Bronchial epithelial cell (primary cell): ENCODE data around the gene CHKB. TPM values are rescaled to one million over a fixed set of nuclear protein-coding genes. Genes with fewer than 3 reads are reported as not detected.

Source experiments
- DNase-seq: peaks from one replicate; pipeline ENCODE4 v3.0.0-alpha.2; 2010; ENCODE audit warnings: low read depth
- FAIRE-seq: peaks from 2 replicates; lab custom pipeline; 2011; peaks lifted over from hg19 to GRCh38; lab: Jason Lieb, UNC
- H3K27me3 ChIP-seq: 2 replicates; pipeline ENCODE4 v1.5.1; 2011; ENCODE audit warnings: low read length; ENCODE audit not compliant: control insufficient read depth, insufficient read depth
- H3K36me3 ChIP-seq: 2 replicates; pipeline ENCODE4 v1.5.1; 2011; ENCODE audit warnings: low read length; ENCODE audit not compliant: control insufficient read depth, insufficient read depth
- H3K4me3 ChIP-seq: 2 replicates; pipeline ENCODE4 v1.5.1; 2011; ENCODE audit warnings: mild to moderate bottlenecking, low read depth, low read length, control low read depth
- total RNA-seq: library from RNA; depleted of rRNA; stranded (reverse); fragments of >200 nt; gene quantifications from 2 replicates; pipeline ENCODE4 v1.2.1, GENCODE V29; 2014
- TF ChIP-seq, protein P1 (sequence below): IDR thresholded peaks from 2 replicates; pipeline ENCODE4 v1.5.1; 2011; ENCODE audit warnings: mild to moderate bottlenecking, moderate library complexity, low read length, control low read depth, inconsistent platforms; ENCODE audit not compliant: insufficient read depth, severe bottlenecking

CHKB gene
- total RNA-seq, 1 donor from 2014 or later, result 27.6 TPM

DNA sequence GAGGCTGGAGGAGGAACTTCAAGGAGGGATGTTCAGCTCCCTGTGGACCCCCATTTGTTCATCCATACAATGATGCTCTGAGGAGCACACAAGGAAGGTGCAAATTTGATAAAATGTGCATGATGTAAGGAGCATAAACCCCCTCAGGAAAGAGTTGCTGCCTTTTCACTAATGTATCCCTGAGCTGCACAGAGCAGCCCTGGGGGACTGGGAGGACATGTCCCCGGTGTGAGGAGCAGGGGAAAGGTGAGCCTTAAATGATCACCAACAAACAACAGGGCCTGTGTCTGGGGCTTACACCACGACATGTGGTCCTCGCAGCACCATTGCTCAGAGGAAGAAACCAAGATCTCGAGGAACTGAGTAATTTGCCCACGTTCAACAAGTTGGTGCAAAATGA is 14.4 kb upstream of the CHKB start:
- peaks cover 7% of the 10 kb centered on the region for H3K27me3 ChIP-seq
- H3K4me3 ChIP-seq, result no peak overlapping the region
- H3K36me3 ChIP-seq, result no peaks in the 10 kb centered on the region
- no peak for DNase-seq
- TF ChIP-seq, protein P1, sequence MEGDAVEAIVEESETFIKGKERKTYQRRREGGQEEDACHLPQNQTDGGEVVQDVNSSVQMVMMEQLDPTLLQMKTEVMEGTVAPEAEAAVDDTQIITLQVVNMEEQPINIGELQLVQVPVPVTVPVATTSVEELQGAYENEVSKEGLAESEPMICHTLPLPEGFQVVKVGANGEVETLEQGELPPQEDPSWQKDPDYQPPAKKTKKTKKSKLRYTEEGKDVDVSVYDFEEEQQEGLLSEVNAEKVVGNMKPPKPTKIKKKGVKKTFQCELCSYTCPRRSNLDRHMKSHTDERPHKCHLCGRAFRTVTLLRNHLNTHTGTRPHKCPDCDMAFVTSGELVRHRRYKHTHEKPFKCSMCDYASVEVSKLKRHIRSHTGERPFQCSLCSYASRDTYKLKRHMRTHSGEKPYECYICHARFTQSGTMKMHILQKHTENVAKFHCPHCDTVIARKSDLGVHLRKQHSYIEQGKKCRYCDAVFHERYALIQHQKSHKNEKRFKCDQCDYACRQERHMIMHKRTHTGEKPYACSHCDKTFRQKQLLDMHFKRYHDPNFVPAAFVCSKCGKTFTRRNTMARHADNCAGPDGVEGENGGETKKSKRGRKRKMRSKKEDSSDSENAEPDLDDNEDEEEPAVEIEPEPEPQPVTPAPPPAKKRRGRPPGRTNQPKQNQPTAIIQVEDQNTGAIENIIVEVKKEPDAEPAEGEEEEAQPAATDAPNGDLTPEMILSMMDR, result no peak
- no peak for FAIRE-seq

DNA sequence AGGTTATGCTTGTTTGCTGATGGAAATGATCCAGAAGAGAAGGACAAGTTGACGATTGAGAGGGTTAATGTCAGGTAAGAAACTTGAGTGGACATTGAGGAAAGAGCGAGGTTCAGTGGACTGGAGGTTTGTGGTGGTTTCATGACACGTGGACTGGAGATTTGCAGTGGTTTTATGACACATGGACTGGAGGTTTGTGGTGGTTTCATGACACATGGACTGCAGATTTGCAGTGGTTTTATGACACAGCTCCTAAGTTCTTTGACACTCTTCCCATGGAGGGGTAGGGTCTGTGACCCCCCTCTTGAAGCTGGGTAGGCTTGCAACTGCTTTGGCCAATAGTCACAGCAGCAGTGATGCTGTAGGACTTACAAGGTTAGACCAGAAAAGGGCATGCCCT is 12.5 kb upstream of the CHKB start:
- FAIRE-seq (peak; percentile 66), DNase-seq (no peak)
- peaks cover 1% of the 10 kb centered on the region for H3K27me3 ChIP-seq
- TF ChIP-seq, protein P1, result no peak
- H3K4me3 ChIP-seq, result no peak overlapping the region
- no peaks in the 10 kb centered on the region for H3K36me3 ChIP-seq

DNA sequence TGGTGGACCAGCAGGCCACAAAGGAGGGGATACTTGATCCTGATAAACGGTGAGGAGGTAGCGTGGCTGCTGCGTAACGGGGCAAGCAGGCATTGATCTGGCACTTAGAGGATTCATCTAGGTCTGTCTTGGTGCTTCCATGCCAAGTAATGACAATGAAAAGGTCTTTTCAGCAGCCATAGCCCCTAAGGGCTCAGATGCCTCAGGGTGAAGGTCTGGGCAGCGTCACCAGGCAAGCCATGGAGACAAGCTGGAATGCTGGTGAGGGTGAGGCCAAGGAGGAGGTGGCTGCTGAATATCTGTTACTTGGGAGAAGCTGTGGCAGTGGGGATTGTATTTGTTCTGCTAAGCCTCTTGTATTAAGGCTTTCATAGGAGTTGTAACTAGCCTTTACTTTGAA is 4.8 kb upstream of the CHKB start:
- TF ChIP-seq, protein P1, result no peak
- Histone ChIP-seq H3K4me3 (no peak overlapping the region), H3K27me3 (no peaks in the 10 kb centered on the region), H3K36me3 (peaks cover 2% of the 10 kb centered on the region)
- FAIRE-seq, result peak; percentile 66
- DNase-seq, result no peak

DNA sequence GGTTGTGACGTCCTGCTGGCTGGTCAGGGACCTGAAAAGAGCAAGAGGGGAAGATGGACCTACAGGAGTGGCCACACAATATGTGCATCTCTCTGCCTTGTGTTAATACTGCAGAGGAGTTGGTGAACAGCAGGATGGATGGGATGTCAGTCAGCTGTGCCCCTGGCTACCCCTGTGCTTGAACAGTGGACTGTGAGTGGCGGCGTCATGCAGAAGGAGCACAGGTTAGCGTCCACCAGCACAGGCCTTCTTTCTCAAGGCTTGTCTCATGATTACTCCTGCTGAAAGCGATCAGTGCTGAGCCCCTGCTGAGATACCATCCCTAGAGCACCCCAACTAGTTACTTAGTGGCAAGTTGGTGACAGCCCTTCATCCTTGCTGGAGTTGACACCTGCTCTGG is 3.8 kb upstream of the CHKB start:
- no peak for FAIRE-seq
- TF ChIP-seq, protein P1, result no peak
- no peak for DNase-seq
- Histone ChIP-seq H3K27me3 (no peaks in the 10 kb centered on the region), H3K4me3 (no peak overlapping the region), H3K36me3 (peaks cover 3% of the 10 kb centered on the region)

DNA sequence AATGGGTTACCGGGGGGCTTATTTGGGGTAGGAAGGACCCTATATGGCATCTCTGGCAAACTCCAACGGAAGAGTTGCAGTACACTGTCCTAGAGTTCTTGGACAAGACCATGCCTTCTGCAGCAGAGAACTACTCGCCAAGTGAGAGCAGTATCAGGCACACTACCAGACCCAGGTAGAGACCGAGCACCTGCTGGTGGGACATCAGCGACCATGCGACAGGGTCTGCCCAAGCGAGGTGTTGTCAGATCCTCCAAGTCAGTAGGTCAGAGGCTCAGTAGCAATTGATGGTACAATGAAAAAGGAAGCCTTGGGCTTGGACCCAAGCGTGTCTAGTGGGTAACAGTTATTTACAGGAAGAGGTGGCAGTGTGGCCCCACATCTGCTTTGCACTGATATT is 3.1 kb upstream of the CHKB start:
- DNase-seq (no peak), FAIRE-seq (peak; percentile 60)
- TF ChIP-seq, protein P1, result no peak

DNA sequence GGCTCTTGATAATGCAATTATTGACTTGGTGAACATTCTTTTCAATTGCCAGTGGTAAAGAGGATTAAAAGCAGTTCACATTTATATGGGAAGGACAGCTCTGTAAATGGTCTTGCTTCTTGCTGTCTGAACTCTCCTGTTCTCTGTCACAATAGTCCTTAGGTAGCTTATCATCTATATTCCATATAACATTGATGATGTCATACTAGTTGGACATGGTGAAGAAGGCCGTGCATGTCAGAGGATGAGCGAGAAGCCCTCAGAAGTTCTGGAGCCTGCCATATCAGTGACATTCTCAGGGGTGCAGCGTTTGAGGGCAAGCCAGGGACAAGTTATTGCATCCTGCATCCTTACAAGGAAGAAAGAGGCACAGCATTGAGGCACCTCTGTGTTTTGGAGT is 2.6 kb upstream of the CHKB start:
- FAIRE-seq (no peak), DNase-seq (no peak)
- Histone ChIP-seq H3K27me3 (no peaks in the 10 kb centered on the region), H3K36me3 (peaks cover 11% of the 10 kb centered on the region), H3K4me3 (no peak overlapping the region)
- TF ChIP-seq, protein P1, result no peak

More for the DNA sequence above, 3.1 kb upstream of the CHKB start:
- no peaks in the 10 kb centered on the region for H3K27me3 ChIP-seq
- H3K36me3 ChIP-seq, result peaks cover 8% of the 10 kb centered on the region
- no peak overlapping the region for H3K4me3 ChIP-seq
